ENCODE results near the gene TK1.

TK1 gene

GRCh38 chr17:78219396-78220150 lies 32.7 kb upstream of the TK1 start:
- no peak for DNase-seq (ENCODE audit: low read depth)

- peak; percentile 3 for DNase-seq (ENCODE audit: low read depth)
Observed at GRCh38 chr17:78214706-78215061, 27.8 kb upstream of the TK1 start.

- DNase-seq (ENCODE audit: low read depth): peak; percentile 86
Observed at GRCh38 chr17:78214016-78214705, 27.3 kb upstream of the TK1 start, which contains the start of gene BIRC5. BIRC5 (plus strand) TSS chr17:78214253; CDS start chr17:78214317, 64 bp downstream.

GRCh38 chr17:78211032-78211431 lies 24.2 kb upstream of the TK1 start:
- no peak for DNase-seq (ENCODE audit: low read depth)

GRCh38 chr17:78210111-78210510 lies 23.3 kb upstream of the TK1 start:
- DNase-seq (ENCODE audit: low read depth): no peak

- DNase-seq (ENCODE audit: low read depth): no peak
Observed at GRCh38 chr17:78208486-78208885, 21.6 kb upstream of the TK1 start.

- no peak for DNase-seq (ENCODE audit: low read depth)
Observed at GRCh38 chr17:78206298-78206697, 19.4 kb upstream of the TK1 start.

- no peak for DNase-seq (ENCODE audit: low read depth)
Observed at GRCh38 chr17:78205124-78205775, 18.4 kb upstream of the TK1 start.

GRCh38 chr17:78204387-78205123 lies 17.7 kb upstream of the TK1 start:
- no peak for DNase-seq (ENCODE audit: low read depth)

- DNase-seq (ENCODE audit: low read depth): no peak
Observed at GRCh38 chr17:78202666-78203065, 15.8 kb upstream of the TK1 start.

GRCh38 chr17:78200451-78200850 lies 13.6 kb upstream of the TK1 start:
- DNase-seq (ENCODE audit: low read depth): no peak

GRCh38 chr17:78197147-78197832 lies 10.4 kb upstream of the TK1 start:
- no peak for DNase-seq (ENCODE audit: low read depth)

GRCh38 chr17:78196716-78197115 lies 9.9 kb upstream of the TK1 start:
- no peak for DNase-seq (ENCODE audit: low read depth)

- DNase-seq (ENCODE audit: low read depth): peak; percentile 67
Observed at GRCh38 chr17:78185981-78186691, 716 bp downstream of the TK1 start.

- DNase-seq (ENCODE audit: low read depth): no peak
Observed at GRCh38 chr17:78184868-78185267, 2.0 kb downstream of the TK1 start.

- no peak for DNase-seq (ENCODE audit: low read depth)
Observed at GRCh38 chr17:78184351-78184750, 2.5 kb downstream of the TK1 start.

- no peak for DNase-seq (ENCODE audit: low read depth)
Observed at GRCh38 chr17:78183916-78184315, 2.9 kb downstream of the TK1 start.

GRCh38 chr17:78182504-78182903 lies 4.3 kb downstream of the TK1 start:
- no peak for DNase-seq (ENCODE audit: low read depth)

- no peak for DNase-seq (ENCODE audit: low read depth)
Observed at GRCh38 chr17:78180508-78180907, 6.3 kb downstream of the TK1 start.

- no peak for DNase-seq (ENCODE audit: low read depth)
Observed at GRCh38 chr17:78180083-78180482, 6.8 kb downstream of the TK1 start.

GRCh38 chr17:78179372-78179771 lies 7.5 kb downstream of the TK1 start:
- DNase-seq (ENCODE audit: low read depth): peak; percentile 77

All from EH (cell line).